NCI-H345 (cell line): ENCODE data around the gene WDR36.

Experiments
- DNase-seq: peaks from one replicate; lab custom pipeline; 2025; lab: John Stamatoyannopoulos, UW

The WDR36 gene

GRCh38 chr5:111092062-111092853 is at the start of gene WDR36:
Gene WDR36 (plus strand): TSS chr5:111092348. CDS start chr5:111092457, 109 bp downstream.
- DNase-seq = peak; percentile 91

- peak; percentile 20 for DNase-seq
These were observed 48.2 kb upstream of the WDR36 start for GRCh38 chr5:111043712-111044506.

GRCh38 chr5:111058064-111058463 is 34.1 kb upstream of the WDR36 start:
- no peak for DNase-seq

- DNase-seq = no peak
These were observed 32.0 kb upstream of the WDR36 start for GRCh38 chr5:111060169-111060568.

GRCh38 chr5:111061618-111062017 is 30.5 kb upstream of the WDR36 start:
- DNase-seq = no peak

- peak; percentile 42 for DNase-seq
These were observed 28.3 kb upstream of the WDR36 start for GRCh38 chr5:111063709-111064322.

- no peak for DNase-seq
These were observed 25.7 kb upstream of the WDR36 start for GRCh38 chr5:111066261-111066938.

GRCh38 chr5:111068213-111068612 is 23.9 kb upstream of the WDR36 start:
- no peak for DNase-seq

- no peak for DNase-seq
These were observed 22.3 kb upstream of the WDR36 start for GRCh38 chr5:111069839-111070238.

GRCh38 chr5:111070272-111071134 is 21.6 kb upstream of the WDR36 start:
- no peak for DNase-seq

GRCh38 chr5:111071413-111071812 is 20.7 kb upstream of the WDR36 start, which contains the start of gene TSLP:
Gene TSLP (plus strand): TSS chr5:111071713. CDS start chr5:111071891, 178 bp downstream.
- DNase-seq = no peak

- peak; percentile 50 for DNase-seq
These were observed 19.0 kb upstream of the WDR36 start for GRCh38 chr5:111072949-111073682.

GRCh38 chr5:111074244-111074643 is 17.9 kb upstream of the WDR36 start:
- DNase-seq = no peak

- no peak for DNase-seq
These were observed 16.6 kb upstream of the WDR36 start for GRCh38 chr5:111075520-111075919.

- no peak for DNase-seq
These were observed 16.1 kb upstream of the WDR36 start for GRCh38 chr5:111076091-111076490.

- DNase-seq = no peak
These were observed 14.5 kb upstream of the WDR36 start for GRCh38 chr5:111077678-111078077.

- DNase-seq = no peak
These were observed 12.3 kb upstream of the WDR36 start for GRCh38 chr5:111079846-111080245.

GRCh38 chr5:111083323-111083722 is 8.8 kb upstream of the WDR36 start:
- DNase-seq = no peak

GRCh38 chr5:111095982-111096381 is 3.8 kb downstream of the WDR36 start:
- no peak for DNase-seq

GRCh38 chr5:111099058-111099778 is 7.1 kb downstream of the WDR36 start:
- DNase-seq = no peak
